ENCODE measurements around the gene UBAC2. TPM values are rescaled to one million over a fixed set of nuclear protein-coding genes. Genes with fewer than 3 reads are reported as not detected.

Gene UBAC2
- total and polyA plus RNA-seq, 4 donors, result 32.9 to 42.3 (median 35.3) TPM

DNA sequence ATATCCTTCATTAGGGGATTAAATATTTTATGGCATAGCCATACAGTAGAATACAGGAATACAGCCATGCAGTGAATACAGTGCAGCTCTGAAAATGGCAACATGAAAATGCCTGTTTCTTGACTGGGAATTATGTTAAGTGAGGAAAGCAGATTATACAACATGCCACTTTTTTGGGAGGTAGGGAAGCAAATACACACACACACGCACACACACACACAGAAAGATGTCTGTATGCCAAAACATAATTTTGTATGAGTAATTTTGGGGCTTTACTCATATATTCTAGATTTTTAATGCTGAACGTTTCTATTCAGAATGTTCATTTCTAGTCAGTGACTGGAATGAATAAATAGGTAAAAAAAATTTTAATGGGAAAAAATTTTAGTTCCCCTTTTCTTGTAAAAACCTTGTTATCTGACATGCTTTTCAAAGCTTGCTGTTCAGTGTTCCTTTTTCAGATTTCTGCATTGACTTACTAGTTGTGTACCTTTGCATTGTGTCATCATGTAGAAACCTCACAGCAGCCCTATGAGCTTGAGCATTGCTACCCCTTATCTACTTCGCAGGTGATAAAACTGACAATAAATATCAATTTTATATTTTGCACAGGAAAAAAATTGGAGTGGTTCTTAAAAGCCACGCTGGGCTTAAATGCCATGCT, 98.7 kb downstream of the UBAC2 start:
- H3K4me1 ChIP-seq (ENCODE audit: control insufficient read depth in 4 of 4, insufficient read depth in 4 of 4, low read length in 3 of 4), result peaks cover 0 to 2% (median 0%) of the 10 kb centered on the region in 4 donors
- no peak for DNase-seq (ENCODE audit: low spot score)

More for the DNA sequence above, 98.7 kb downstream of the UBAC2 start:
- Histone ChIP-seq H3K36me3 (ENCODE audit: control insufficient read depth in 4 of 4, insufficient read depth in 3 of 4, low read depth in 1 of 4, low read length in 3 of 4) (no peaks in the 10 kb centered on the region), H3K4me3 (ENCODE audit: low read depth in 1 of 3, low read length in 3 of 3) (no peak overlapping the region), H3K27me3 (ENCODE audit: control insufficient read depth in 4 of 4, insufficient read depth in 4 of 4, low read length in 3 of 4) (no peaks in the 10 kb centered on the region), H3K9me3 (ENCODE audit: control insufficient read depth in 4 of 4, low read length in 3 of 4) (no peaks in the 10 kb centered on the region), H3K9ac (ENCODE audit: low read depth in 1 of 2, low read length in 2 of 2) (no peak overlapping the region), H3K27ac (ENCODE audit: low read depth in 1 of 2, low read length in 2 of 2) (no peak overlapping the region)
- WGBS, result 88% methylated on average over 4 of the region's 4 CpGs
- TF ChIP-seq GABPA (IDR thresholded peaks at IDR 0.05 in 1 of 2, conservative IDR thresholded peaks at IDR 0.05 in 1 of 2) (no peak), SP1 (IDR thresholded peaks at IDR 0.05) (no peak), EGR1 (IDR thresholded peaks at IDR 0.05; ENCODE audit: low read depth in 2 of 2) (no peak), JUND (IDR thresholded peaks at IDR 0.05) (no peak), NR2F2 (IDR thresholded peaks at IDR 0.05) (no peak), HNF4A (conservative IDR thresholded peaks at IDR 0.05) (no peak), FOXA2 (IDR thresholded peaks at IDR 0.05) (no peak), TAF1 (conservative IDR thresholded peaks at IDR 0.05) (no peak), YY1 (IDR thresholded peaks at IDR 0.05) (no peak), RXRA (IDR thresholded peaks at IDR 0.05) (no peak), RAD21 (IDR thresholded peaks at IDR 0.05) (no peak)
- TF ChIP-seq, protein P1, sequence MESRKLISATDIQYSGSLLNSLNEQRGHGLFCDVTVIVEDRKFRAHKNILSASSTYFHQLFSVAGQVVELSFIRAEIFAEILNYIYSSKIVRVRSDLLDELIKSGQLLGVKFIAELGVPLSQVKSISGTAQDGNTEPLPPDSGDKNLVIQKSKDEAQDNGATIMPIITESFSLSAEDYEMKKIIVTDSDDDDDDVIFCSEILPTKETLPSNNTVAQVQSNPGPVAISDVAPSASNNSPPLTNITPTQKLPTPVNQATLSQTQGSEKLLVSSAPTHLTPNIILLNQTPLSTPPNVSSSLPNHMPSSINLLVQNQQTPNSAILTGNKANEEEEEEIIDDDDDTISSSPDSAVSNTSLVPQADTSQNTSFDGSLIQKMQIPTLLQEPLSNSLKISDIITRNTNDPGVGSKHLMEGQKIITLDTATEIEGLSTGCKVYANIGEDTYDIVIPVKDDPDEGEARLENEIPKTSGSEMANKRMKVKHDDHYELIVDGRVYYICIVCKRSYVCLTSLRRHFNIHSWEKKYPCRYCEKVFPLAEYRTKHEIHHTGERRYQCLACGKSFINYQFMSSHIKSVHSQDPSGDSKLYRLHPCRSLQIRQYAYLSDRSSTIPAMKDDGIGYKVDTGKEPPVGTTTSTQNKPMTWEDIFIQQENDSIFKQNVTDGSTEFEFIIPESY (IDR thresholded peaks at IDR 0.05), result no peak
- TF ChIP-seq, protein P2, sequence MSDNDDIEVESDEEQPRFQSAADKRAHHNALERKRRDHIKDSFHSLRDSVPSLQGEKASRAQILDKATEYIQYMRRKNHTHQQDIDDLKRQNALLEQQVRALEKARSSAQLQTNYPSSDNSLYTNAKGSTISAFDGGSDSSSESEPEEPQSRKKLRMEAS (IDR thresholded peaks at IDR 0.05), result no peak
- TF ChIP-seq, protein P3, sequence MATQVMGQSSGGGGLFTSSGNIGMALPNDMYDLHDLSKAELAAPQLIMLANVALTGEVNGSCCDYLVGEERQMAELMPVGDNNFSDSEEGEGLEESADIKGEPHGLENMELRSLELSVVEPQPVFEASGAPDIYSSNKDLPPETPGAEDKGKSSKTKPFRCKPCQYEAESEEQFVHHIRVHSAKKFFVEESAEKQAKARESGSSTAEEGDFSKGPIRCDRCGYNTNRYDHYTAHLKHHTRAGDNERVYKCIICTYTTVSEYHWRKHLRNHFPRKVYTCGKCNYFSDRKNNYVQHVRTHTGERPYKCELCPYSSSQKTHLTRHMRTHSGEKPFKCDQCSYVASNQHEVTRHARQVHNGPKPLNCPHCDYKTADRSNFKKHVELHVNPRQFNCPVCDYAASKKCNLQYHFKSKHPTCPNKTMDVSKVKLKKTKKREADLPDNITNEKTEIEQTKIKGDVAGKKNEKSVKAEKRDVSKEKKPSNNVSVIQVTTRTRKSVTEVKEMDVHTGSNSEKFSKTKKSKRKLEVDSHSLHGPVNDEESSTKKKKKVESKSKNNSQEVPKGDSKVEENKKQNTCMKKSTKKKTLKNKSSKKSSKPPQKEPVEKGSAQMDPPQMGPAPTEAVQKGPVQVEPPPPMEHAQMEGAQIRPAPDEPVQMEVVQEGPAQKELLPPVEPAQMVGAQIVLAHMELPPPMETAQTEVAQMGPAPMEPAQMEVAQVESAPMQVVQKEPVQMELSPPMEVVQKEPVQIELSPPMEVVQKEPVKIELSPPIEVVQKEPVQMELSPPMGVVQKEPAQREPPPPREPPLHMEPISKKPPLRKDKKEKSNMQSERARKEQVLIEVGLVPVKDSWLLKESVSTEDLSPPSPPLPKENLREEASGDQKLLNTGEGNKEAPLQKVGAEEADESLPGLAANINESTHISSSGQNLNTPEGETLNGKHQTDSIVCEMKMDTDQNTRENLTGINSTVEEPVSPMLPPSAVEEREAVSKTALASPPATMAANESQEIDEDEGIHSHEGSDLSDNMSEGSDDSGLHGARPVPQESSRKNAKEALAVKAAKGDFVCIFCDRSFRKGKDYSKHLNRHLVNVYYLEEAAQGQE (IDR thresholded peaks at IDR 0.05), result no peak
- TF ChIP-seq, protein P4, sequence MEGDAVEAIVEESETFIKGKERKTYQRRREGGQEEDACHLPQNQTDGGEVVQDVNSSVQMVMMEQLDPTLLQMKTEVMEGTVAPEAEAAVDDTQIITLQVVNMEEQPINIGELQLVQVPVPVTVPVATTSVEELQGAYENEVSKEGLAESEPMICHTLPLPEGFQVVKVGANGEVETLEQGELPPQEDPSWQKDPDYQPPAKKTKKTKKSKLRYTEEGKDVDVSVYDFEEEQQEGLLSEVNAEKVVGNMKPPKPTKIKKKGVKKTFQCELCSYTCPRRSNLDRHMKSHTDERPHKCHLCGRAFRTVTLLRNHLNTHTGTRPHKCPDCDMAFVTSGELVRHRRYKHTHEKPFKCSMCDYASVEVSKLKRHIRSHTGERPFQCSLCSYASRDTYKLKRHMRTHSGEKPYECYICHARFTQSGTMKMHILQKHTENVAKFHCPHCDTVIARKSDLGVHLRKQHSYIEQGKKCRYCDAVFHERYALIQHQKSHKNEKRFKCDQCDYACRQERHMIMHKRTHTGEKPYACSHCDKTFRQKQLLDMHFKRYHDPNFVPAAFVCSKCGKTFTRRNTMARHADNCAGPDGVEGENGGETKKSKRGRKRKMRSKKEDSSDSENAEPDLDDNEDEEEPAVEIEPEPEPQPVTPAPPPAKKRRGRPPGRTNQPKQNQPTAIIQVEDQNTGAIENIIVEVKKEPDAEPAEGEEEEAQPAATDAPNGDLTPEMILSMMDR (IDR thresholded peaks at IDR 0.05; ENCODE audit: low read depth, low read length, missing input control), result no peak
- TF ChIP-seq, protein P5, sequence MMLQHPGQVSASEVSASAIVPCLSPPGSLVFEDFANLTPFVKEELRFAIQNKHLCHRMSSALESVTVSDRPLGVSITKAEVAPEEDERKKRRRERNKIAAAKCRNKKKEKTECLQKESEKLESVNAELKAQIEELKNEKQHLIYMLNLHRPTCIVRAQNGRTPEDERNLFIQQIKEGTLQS (IDR thresholded peaks at IDR 0.05), result no peak
